Pancreas (tissue), 10 donors: Measurements from ENCODE around the gene ABHD8. TPM values are rescaled to one million over a fixed set of nuclear protein-coding genes. Genes with fewer than 3 reads are reported as not detected.

Source experiments
- ATAC-seq, 4 donors: fragments of 200-7000 bp; cut with Tn5 transposase; one replicate each; pipeline versions ENCODE4 v1.8.0 to v1.9.1; 2020; ENCODE audit warnings: mild to moderate bottlenecking in 4 of 4, moderate library complexity in 4 of 4
- DNase-seq, 6 donors: peaks; one replicate each; pipeline ENCODE4 v3.0.0-alpha.2; 2020
- FAIRE-seq: peaks from 2 replicates; lab custom pipeline; 2012; peaks lifted over from hg19 to GRCh38; lab: Jason Lieb, UNC
- H3K27ac ChIP-seq, 4 donors: fragments of 200-600 bp; sonication (generic); 1 replicate in 3 of 4; 2 replicates in 1 of 4; pipeline versions ENCODE4 v1.5.0 to v1.8.0; 2020
- H3K27me3 ChIP-seq, 4 donors: fragments of 200-600 bp; one replicate each; pipeline ENCODE4 v1.8.0; 2021
- H3K36me3 ChIP-seq, 3 donors: fragments of 200-600 bp; sonication (generic) in 1 of 3; one replicate each; pipeline versions ENCODE4 v1.5.0 to v1.8.0; 2020 to 2021
- H3K4me1 ChIP-seq, 3 donors: fragments of 200-600 bp; one replicate each; pipeline ENCODE4 v1.8.0; 2021
- H3K4me3 ChIP-seq, 4 donors: fragments of 200-600 bp; sonication (generic) in 2 of 4; one replicate each; pipeline versions ENCODE4 v1.5.0 to v1.8.0; 2020 to 2021
- H3K9me3 ChIP-seq, 4 donors: fragments of 200-600 bp; one replicate each; pipeline ENCODE4 v1.8.0; 2021
- WGBS, 2 donors: extraction: QIAGEN DNeasy Blood & Tissue Kit; methylation state at CpG; one replicate each; pipeline ENCODE4 v1.1.7; 2013; 5-methylcytosine and 5-hydroxymethylcytosine counted together
- intact Hi-C, 3 donors: fragments of 100-400 bp; cut with DNase I; formaldehyde crosslinking; loops; one replicate each; pipeline versions ENCODE4 v1.11.1 to v1.14.2; 2022
- polyA plus RNA-seq, 2 donors: library from polyadenylated mRNA; stranded (reverse); fragments of 200-250 nt; gene quantifications; one replicate each; pipeline ENCODE4 v1.2.3, GENCODE V29; 2013
- total RNA-seq, 6 donors: library from RNA; stranded (reverse); fragmentation: NEBNext Ultra II Directional in 4 of 6; extraction: Animal tissue kit (Norgen Biotek cat#: 25700) in 4 of 6; gene quantifications; one replicate each; pipeline versions ENCODE4 v1.2.1 to v1.2.4, GENCODE V29; 2021 to 2023
- TF ChIP-seq, protein P1 (sequence below), 4 donors: fragments of 200-600 bp; sonication (generic) in 3 of 4; IDR thresholded peaks; one replicate each; pipeline versions ENCODE4 v1.5.0 to v1.8.0; 2021; ENCODE audit warnings: antibody characterized with exemption in 4 of 4
- donor health status: healthy with polysubstance abuse.
- donor health status: DM: no; HTN: no; CAD: no; lungs with moderate emphysema.
- donor health status: DM: no; HTN: no; CAD: no.
- donor health status: control.
- donor health status: control.
- donor health status: Bipolar disorder and iron deficiency.
- donor health status: DM: yes; HTN: yes; CAD: no.
- donor health status: DM: no; HTN: no; CAD: no.
- donor health status: DM: no; HTN: no; CAD: no.
- donor health status: DM: yes; HTN: yes; CAD: no.

Gene ABHD8
- total and polyA plus RNA-seq, 8 donors = 5.2 to 8.6 (median 6.6) TPM

DNA sequence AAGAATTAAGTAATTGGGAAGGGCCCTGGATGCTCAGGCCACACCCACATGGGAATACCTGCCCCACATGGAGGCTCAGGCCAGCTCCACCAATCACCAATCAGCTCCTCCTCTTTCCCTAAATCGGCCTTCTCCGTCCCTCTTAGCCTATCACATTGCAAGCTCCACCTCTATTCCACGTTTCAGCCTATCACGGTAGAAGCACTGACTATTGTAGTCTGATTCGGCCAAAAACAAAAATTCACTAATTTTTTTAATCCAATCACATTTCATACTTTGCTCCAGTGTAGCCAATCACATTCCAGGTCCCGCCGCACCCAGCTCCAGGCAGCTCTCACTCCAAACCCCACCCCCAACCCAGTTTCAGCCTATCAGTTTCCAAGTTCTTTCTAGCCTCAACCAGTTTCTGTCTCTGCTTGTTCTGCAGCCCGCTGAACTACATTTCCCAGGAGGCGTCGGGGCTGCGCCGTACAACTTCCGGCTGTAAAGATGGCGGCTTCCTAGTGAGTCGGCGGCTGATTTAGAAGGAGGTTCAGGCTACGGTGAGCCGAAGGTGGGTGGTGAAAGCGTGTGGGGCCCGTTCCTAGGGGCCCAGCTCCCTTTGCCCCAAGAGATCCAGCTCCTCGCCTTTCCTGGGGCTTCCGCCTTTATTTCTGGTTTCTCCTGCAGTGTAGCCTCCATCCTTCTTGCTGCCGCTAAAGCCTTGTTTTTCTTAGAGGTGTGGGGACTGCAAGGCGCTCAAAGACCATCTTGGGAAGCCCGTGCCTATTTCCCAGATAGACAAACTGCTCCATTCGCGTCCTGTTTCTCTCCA is 36.0 kb downstream of the ABHD8 start, which contains the start of gene BABAM1:
Gene BABAM1 (plus strand): TSS at position 469 of the 814 bp plus-strand sequence. CDS start 1,364 bp downstream, outside the sequence.
- intact Hi-C loops = no loop called here
- H3K27ac ChIP-seq = peak within 1 kb of the TSS in 3 of 4 donors; percentile 25 to 64 (median 48)
- peak; percentile 98 for FAIRE-seq
- H3K4me3 ChIP-seq = peak within 1 kb of the TSS; percentile 65 to 96 (median 69)
- 0% methylated on average over 27 of the region's 27 CpGs for WGBS, 2 donors
- TF ChIP-seq, protein P1, sequence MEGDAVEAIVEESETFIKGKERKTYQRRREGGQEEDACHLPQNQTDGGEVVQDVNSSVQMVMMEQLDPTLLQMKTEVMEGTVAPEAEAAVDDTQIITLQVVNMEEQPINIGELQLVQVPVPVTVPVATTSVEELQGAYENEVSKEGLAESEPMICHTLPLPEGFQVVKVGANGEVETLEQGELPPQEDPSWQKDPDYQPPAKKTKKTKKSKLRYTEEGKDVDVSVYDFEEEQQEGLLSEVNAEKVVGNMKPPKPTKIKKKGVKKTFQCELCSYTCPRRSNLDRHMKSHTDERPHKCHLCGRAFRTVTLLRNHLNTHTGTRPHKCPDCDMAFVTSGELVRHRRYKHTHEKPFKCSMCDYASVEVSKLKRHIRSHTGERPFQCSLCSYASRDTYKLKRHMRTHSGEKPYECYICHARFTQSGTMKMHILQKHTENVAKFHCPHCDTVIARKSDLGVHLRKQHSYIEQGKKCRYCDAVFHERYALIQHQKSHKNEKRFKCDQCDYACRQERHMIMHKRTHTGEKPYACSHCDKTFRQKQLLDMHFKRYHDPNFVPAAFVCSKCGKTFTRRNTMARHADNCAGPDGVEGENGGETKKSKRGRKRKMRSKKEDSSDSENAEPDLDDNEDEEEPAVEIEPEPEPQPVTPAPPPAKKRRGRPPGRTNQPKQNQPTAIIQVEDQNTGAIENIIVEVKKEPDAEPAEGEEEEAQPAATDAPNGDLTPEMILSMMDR (IDR thresholded peaks at IDR 0.05) = no peak
- peak; percentile 88 to 97 (median 95) for DNase-seq
- peak; percentile 96 to 99 (median 96) for ATAC-seq
- H3K4me1 ChIP-seq = peaks cover 0 to 7% (median 0%) of the 10 kb centered on the region in 3 donors
- H3K9me3 ChIP-seq = no peaks in the 10 kb centered on the region
- H3K36me3 ChIP-seq = peaks cover 0 to 6% (median 0%) of the 10 kb centered on the region in 3 donors
- H3K27me3 ChIP-seq = no peaks in the 10 kb centered on the region

DNA sequence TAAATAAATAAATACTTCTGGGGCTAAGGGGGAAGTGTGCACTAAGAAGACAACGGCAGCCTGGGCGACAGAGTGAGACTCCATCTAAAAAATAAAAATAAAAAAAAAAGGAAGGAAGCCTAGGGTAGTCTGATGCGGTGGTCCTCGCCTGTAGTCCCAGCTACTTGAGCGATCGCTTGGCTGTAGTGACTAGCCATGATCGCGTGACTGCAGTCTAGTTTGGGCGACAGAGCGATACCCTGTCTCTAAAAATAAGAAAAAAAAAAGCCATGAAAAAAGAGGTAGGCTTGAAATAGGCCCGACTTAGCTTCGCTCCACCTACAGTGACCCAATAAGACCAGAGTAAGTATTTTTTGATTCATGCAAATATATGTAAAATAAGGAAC is 36.6 kb downstream of the ABHD8 start:
- 82 to 86% methylated on average over 12 of the region's 12 CpGs for WGBS, 2 donors
- H3K27ac ChIP-seq = peak overlapping the region in 2 of 4 donors; percentile 41 to 48
- H3K27me3 ChIP-seq = no peaks in the 10 kb centered on the region
- TF ChIP-seq, protein P1 (IDR thresholded peaks at IDR 0.05) = no peak
- no peak for DNase-seq
- no peak for FAIRE-seq
- H3K9me3 ChIP-seq = no peaks in the 10 kb centered on the region
- no peak overlapping the region for H3K4me3 ChIP-seq
- intact Hi-C loops = no loop called here
- ATAC-seq = no peak
- peaks cover 0 to 7% (median 0%) of the 10 kb centered on the region in 3 donors for H3K4me1 ChIP-seq
- peaks cover 0 to 1% (median 0%) of the 10 kb centered on the region in 3 donors for H3K36me3 ChIP-seq

DNA sequence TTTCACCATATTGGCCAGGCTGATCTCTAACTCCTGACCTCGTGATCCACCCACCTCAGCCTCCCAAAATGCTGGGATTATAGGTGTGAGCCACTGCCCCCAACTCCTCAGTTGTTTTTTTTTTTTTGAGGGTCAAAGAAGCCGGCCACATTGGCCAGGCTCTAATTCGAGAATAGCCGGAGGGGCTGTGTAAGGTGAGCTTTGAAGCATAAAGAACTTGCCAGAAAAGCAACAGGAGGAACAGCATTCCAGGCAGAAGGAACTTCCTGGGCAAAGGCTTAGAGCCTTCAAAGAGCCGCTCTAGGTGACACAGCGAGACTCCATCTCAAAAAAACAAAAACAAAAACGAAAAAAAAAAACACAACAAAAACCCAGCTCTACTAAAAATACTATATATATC is 37.2 kb downstream of the ABHD8 start:
- Histone ChIP-seq H3K27ac (no peak overlapping the region), H3K27me3 (no peaks in the 10 kb centered on the region), H3K36me3 (no peaks in the 10 kb centered on the region), H3K4me3 (no peak overlapping the region), H3K9me3 (no peaks in the 10 kb centered on the region), H3K4me1 (peaks cover 0 to 7% (median 0%) of the 10 kb centered on the region in 3 donors)
- intact Hi-C loops = no loop called here
- WGBS, 2 donors = 88 to 89% methylated on average over 7 of the region's 7 CpGs
- TF ChIP-seq, protein P1 (IDR thresholded peaks at IDR 0.05) = no peak
- DNase-seq (no peak), ATAC-seq (no peak), FAIRE-seq (no peak)

DNA sequence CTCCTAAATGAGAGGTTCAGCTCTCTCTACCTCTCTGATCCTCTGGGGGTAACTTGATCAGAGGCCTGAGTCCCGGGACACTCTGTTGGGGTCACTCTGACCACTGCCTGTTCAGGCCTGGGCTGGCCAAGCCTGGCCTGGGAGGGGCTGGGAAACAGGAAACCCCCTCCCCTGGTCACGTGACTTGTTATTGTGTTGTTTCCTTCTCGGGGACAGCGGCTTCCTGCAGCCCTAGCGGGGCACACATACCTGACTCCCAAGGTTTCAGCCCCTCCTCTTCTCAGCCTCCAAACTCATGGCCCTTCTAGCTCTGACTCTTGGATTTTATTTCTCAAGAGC is 38.6 kb downstream of the ABHD8 start, which contains the start of gene USHBP1:
Gene USHBP1 (minus strand): TSS at position 105 of the 339 bp plus-strand sequence. CDS start 446 bp downstream, outside the sequence.
- intact Hi-C loops = no loop called here
- ATAC-seq (no peak), FAIRE-seq (no peak), DNase-seq (no peak)
- Histone ChIP-seq H3K36me3 (no peaks in the 10 kb centered on the region), H3K9me3 (no peaks in the 10 kb centered on the region), H3K4me1 (peaks cover 4 to 9% (median 8%) of the 10 kb centered on the region in 3 donors), H3K27ac (no peak within 1 kb of the TSS), H3K27me3 (no peaks in the 10 kb centered on the region), H3K4me3 (no peak within 1 kb of the TSS)
- TF ChIP-seq, protein P1 (IDR thresholded peaks at IDR 0.05) = no peak
- 65 to 66% methylated on average over 5 of the region's 5 CpGs for WGBS, 2 donors
